ENCODE measurements around the gene RAB27B.

RAB27B gene

DNA sequence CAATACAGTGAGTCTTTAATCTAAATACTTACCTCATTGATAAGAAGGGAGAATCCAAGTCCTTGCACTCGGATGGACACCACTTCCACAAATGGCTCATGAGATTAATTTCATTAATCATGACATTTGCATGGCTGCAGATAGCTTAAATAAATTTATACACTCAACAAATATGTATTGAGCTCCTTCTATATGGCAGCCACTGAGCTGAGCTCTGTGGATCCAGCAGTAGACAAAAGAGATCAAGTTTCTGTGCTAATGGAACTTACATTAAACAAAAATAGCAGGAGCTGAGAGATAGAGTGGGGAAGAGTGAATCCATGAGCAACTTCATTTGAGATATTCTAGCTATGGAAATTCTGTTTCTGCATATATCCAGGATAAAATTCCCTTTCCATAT is 44.4 kb downstream of the RAB27B start:
- no peak for DNase-seq

DNA sequence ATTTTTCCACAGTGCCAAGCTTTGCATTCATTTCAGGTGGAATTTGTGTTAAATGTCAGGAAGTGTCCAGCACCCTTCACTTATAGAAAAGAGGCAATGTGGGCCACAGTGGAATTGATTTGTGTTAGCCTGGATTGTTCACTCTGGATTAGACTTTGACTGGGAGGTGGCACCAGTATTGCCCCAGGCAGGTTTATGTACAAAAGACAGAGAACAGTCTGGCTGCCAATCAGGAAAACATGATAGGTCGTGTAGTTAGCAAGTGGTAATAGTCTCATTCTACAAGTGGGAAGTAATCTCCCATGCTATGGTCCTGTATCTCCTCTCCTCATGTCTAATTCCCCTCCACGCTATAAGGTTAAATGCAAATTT is 45.6 kb downstream of the RAB27B start:
- no peak for DNase-seq

DNA sequence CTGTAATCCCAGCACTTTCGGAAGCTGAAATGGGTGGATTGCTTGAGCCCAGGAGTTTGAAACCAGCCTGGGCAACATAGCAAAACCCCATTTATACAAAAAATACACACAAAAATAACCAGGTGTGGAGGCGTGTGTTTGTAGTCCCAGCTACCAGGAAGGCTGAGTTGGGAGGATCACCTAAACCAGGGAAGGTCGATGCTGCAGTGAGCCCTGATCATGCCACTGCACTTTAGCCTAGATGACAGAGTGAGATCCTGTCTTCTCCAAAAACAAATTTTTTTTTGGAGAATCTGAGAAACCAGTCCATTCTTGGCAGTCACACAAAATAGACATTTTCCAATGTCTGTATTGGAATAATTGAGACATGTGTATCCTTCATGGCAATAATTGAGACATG is 46.8 kb downstream of the RAB27B start:
- DNase-seq = no peak

DNA sequence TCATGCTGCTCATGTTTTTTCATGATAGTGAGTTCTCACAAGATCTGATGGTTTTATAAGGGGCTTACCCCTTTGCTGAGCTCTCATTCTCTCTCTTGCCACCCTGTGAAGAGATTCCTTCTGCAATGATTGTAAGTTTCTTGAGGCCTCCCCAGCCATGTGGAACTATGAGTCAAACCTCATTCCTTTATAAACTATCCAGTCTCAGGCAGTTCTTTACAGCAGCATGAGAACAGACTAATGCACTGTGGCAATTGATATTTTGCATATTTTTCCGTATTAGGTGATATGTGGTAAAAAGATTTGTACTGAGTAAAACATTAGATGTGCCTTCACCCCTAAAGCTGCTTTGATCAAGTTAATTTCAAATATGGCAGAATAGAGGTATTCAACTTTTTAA is 48.8 kb downstream of the RAB27B start:
- no peak for DNase-seq

DNA sequence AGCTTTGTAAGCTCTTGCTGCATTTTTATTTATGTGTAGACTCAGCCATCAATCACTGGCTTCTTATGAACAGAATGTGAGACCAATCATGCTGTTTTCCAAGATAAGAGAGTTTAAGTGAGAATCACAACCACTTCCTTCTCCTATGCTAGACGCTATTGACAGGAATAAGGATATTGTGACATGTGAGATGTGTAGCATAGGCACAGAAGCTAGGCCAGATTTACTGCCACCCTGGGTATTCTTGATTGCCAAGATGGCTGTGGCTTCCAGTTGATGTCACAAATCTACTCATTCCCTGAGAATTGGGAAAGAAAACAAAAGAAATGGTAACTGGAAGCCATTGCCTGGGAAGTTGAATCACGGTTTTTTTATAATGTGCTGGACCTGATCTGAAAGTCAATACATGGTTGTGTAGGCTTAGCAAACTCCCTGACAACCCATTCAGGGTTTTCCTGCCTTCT is 49.9 kb downstream of the RAB27B start:
- no peak for DNase-seq

DNA sequence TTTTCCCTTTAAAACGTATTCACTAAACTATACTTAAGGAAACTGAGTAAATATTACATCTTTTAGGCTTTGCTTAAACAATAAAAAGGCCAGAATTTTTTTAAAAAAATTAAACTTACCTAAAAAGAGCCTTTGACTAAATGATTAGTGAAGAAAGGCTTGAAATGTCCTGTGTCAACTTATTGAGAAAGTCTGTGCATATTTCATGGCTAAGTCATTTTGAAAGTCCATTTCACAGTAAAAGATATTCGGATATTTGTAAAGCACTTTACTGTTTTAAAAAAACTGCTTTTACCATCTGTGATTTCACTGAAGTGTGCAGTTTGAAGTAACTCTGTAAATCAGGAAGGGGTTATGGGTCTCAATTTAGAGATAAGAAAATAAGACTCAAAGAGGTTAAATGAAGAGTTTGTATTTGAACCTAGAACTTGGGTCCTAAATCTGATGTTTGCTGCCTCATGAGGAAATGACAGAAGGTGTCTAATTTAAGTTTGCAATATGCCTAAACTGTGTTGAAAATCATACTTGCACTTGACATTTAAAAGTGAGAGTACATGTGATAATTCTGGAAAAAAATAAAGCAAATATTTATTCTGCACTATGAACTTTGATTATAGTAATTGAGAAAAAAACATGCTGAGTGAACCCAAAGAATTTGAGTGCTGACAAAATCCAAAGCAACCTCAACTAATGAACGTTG is 50.5 kb downstream of the RAB27B start:
- no peak for DNase-seq

DNA sequence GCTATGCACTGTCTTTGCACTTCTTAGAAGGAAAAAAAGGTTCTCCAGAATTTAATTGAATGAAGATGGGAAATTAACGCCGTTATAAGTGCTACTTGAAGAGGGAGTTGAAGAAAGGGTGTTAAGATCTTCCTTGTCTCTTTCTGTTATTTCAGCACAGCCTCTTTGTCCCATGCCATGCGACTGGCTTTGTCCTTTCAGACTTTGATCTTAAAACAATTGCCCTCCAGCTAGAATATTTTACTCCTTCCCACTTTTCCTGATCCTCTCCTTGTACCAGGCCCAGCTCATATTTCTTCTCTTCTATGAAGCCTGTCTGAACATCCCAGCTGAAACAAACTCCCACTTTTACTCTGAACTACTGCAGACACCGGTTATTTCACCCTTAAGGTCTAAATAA is 51.4 kb downstream of the RAB27B start:
- no peak for DNase-seq

DNA sequence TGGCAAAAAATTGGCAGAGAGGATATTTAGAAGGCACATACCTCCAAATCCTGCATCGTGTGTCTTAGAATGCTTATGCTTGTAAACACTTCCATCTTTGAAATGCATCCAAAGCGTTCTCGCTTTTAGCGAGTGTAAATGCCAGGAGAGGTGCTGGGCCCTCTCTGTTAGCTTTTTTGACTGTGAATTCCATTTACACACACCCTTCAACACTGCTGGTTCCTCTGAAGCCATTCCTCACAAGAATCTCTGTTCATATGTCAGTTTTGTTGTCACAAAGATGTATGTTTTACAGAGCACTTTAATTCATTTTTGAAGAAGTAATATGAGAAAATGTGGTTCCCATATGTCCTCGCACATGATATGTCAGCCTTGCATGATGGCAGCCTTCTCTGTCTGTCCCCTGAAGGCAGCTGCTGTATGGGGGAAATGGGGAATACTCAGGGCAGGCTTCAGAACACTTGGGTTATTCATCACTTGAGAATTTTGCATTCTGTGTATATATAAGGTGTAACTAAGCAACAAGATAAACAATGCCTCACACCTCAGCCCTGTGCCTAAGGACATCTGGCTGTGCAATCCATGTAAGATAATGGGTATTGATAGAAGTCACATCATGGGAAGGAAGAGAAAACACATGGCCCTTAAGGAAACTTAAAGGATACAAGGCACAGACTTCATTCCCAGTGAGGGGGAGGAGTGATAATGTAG is 52.3 kb downstream of the RAB27B start:
- DNase-seq = no peak

DNA sequence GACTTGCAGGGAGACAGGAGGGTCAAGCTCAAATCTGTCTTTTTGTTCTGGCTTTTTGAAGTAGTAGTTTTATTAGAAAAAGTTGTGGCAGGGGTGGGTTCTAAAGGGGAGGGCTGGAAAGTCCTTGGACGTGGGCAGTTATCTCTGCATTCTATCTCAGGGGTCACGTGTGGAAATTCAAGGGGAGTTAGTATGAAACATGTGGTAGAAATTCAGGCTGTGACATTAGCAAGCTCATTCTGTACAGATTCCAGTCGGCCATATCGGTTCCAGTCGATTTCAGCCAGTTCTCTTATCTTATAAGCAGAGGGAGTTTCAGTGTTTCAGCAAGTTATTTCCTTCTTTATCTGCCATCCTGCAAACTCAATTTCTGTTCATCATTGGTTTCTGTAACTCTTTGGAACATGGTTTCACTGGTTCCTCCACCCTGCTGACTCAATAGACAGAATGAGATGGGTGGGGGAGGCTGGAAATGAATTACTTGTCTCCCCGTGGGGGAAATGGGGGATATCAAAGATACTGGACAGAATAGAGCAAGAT is 53.0 kb downstream of the RAB27B start:
- DNase-seq = no peak

DNA sequence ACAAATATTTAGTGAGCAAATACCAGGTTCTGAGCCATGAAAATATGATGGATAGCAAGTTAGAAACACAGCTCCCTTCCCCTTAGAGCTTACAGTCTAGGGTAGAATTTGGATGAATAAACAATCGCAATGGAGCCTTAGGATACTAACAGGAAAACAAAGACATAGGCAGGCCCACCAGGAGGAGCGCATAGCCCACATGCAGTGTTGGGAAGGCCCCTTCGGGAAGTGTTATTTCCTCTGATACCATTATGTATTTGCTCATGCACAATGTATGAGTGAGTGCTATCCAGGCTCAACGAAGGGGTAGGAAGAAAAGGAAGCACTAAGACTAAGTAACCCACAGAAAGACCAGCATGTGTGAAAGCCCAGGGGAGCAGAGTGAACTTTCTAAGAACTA is 54.0 kb downstream of the RAB27B start:
- no peak for DNase-seq

DNA sequence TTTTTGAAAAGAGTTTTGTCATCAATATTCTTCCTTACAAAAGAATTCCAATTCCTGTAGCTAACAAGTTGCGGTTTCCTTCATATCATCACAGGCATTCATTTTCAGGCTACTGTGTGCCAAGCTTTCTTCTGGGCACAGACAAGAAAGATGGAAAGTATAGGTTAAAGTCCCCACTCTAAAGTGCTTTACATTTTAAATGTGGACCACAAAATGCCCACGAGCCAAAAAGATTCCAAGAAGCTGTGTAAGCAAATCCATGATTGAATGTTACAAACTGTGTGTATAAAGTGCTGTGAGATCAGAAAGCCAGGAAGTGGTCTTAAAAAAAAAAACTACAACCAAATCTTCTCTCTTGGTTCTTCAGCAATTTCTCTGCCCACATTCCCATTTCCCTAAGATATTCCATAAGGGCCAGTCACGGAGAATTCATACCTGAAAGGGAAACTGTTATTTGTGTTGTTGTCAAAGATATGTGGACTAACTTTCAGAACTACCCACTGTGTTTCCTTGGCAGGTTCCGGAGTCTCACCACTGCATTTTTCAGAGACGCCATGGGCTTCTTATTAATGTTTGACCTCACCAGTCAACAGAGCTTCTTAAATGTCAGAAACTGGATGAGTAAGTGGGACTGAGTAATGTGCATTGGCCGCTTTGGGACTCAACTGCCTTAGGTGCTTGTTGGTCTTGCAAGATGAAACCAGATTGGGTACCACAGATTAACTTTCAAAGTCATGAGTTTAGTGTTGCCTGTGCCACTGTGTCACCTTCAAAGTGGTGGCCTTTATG is 55.7 kb downstream of the RAB27B start:
- DNase-seq = no peak

DNA sequence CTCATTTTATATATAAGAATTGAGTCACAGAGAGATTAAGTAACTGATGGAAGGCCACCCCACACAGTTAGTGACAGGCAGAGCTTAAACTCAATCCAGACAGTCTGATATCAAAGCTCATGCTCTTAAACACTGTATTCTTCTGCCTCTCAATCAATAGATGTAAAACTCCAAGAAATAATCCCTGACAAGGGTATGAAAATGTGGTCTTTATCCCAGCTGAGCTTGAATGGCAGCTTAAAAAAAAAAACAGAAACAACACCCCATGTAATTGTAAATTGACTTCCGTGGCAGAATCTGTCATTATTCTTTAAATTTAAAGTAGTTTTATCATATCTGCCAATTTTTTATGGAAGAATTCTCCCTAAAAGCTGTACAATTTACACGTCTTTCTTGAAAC is 60.1 kb downstream of the RAB27B start:
- DNase-seq = no peak

DNA sequence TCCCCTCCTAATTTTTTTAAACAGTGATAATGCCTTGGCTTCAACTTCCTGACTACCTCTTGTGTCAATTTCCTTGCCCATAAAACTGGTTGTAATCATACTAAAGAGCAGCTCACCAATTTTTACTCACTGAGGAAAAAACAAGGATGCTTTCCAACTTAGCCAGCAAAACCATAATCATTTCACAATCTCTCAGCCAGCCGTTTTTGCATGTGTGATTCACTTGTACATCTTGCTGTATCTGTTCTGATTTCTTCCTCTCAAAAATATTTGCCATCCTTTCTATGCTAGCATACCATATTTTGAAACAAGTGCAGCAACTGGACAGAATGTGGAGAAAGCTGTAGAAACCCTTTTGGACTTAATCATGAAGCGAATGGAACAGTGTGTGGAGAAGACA is 60.7 kb downstream of the RAB27B start:
- no peak for DNase-seq

DNA sequence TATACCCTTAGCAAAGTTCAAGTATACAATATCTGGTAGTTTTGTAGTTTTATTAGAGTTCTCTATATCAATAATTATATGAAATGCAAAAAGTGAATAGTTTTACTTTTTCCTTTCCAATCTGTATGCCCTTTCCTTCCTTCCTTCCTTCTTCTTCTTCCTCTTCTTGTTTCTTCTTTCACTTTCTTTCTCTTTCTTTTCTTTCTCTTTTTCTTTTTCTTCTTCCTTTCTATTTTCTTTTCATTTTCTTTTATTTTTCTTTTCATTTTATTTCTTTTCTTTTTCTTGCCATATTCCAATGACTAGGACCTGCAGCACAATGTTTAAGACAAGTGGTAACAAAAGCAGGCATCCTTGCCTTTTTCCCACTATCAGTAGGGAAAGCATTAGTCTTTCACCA is 71.2 kb downstream of the RAB27B start:
- DNase-seq = no peak

DNA sequence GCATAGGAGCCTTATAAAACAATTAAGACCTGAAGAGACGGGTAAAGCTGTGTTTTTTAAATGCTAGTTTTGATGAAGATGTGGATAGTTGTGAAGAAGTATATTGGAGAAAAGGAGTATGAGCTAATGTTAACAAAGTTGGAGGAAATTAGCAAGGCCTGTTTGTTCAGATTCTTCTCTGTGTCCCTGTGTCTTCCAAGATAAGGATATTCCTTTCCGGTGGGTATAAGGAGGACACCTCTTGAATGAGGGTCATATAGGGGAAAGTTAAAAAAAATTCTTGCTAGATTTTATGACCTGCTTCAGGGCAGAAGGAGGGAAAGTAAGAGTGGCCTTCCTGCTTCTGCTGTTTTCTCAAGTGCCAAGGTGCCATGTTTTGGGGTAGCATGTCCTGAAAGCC is 72.0 kb downstream of the RAB27B start:
- DNase-seq = no peak

DNA sequence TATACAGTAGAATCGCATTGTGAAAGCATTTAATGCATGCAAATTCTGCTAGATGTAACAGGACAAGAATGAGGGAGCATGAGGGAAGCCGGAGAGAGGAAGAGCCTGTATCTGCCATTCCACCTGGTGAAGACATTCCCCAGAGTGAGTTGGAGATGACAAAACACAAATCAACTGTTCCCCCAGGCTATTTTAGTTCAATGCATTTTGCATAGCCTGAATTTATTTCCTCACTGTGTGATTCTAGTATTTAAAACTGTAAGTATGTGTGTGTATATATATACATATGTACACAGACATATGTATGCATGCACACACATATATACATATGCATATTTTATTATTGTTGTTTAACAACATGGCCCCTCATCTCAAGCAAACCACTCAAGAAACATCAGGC is 76.3 kb downstream of the RAB27B start:
- no peak for DNase-seq

DNA sequence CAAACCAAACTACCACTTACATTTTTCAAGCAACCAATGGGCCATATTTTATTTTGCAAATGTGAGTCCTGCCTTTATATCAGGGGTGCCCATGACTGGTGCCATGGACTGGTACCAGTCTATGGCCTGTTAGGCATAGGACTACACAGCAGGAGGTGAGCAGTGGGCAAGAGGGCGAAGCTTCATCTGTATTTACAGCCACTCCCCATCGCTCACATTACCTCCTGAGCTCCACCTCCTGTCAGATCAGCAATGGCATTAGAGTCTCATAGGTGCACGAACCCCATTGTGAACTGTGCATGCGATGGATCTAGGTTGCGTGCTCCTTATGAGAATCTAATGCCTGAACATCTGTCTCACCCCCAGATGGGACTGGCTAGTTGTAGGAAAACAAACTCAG is 77.4 kb downstream of the RAB27B start:
- no peak for DNase-seq

DNA sequence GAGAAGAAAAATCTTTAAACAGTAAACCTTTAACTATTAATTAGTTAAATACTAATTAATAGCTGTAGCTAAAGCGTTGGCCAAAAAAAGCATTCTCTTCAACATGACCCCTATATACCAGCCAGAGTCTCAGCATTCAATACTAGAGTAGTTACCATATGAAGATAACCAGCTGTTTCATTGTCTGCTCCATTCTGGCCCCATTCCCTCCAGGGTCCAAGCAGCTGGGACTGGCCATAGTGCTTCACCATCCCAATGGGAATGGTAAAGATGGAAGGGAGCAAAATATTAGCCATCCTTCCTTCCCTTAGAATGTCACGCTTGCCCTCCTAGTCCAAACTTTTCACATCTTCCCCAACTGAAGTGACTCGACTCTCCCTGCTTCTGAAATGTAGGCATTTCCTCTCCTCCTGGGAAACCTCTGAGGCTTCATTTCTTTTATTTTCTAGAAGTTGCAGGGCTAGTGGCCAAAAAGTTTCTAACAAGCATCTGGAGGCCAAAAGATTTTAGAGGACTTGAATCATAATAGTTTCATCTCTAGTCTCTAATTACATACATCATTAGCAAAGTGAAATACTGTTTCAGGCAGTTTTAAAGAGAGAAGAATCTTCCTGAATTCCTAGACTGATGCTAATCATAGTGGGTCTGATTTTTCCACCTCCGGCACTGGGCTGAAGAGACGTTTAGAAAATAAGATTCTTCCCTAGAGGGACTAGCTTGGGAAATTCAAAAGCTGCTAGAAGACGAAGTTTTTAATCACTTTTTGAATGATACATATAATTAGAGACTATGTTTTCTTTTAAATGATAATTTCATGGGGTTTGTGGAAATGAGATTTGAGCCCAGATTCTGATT is 78.3 kb downstream of the RAB27B start:
- no peak for DNase-seq

DNA sequence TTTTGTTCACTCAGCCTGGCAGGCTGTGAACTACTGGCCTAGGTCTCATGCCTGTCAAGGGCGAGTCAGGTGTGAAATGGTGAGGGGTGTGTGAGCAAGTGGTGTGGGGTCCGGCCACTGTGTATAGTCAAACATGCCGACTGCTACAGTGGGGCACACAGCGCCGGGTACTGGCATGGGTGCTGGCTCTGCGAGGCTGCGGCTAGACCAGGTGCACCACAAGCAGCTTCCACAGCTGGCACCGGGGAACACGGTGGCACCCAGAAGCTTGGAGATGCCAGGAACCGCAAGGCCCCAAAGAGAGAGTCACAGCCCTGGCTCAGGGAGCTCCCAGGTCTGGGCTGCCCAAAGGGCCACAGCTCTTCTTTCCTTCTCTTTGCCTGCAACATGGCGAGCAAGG is 81.3 kb downstream of the RAB27B start:
- DNase-seq = no peak

DNA sequence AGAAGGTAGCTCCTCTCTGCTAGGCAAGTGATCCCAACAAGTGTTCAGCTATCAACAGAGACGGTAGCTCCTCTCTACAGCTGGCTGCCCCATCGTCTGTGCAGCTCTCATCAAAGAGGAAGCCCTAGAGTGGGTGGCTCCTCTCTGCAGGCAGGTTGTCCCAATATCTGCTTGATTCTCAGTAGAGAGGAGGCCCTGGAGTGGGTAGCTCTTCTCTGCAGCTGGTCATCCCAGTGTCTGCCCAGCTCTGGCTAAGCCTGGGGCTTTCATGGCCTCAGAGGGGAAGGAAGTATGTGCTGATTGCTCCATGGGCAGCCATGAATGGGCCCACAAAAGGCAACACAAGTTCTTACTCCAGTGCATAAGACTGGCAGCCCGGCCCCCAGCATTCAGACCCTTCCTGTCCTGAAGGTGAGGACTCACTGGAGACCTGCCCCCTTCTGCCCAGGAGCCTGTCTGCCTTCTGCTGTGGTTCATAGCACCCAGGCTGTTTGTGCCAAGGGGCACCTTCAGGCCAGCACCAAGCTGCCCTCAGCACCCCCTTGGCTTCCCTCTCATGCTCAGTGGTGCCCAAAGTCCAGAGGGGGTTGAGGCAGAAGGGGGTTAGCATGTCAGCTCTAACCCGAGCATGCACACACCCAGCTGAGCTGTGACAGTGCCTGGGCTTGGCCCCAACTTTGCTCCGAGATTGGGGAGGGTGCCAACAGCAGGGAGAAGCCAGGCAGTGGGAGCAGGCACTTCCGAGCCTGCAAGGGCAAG is 82.1 kb downstream of the RAB27B start:
- no peak for DNase-seq

DNA sequence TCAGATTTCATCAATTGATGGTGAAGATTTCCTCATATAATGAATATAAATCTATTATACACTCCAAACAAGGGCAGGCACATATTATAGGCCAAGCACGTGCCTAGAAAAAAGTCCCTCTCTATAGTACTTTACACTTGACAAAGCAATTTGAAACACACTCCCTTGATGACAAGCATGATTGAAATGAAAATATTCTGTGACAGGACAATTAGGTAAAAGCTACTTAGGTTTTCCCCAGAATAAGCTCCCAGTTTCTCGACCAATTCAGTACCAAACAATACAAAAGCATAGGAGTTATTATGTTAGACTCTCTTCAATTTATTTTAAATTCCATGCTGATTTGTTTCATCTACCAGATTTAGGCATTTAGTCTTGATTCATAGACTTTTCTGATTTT is 83.3 kb downstream of the RAB27B start:
- DNase-seq = no peak

DNA sequence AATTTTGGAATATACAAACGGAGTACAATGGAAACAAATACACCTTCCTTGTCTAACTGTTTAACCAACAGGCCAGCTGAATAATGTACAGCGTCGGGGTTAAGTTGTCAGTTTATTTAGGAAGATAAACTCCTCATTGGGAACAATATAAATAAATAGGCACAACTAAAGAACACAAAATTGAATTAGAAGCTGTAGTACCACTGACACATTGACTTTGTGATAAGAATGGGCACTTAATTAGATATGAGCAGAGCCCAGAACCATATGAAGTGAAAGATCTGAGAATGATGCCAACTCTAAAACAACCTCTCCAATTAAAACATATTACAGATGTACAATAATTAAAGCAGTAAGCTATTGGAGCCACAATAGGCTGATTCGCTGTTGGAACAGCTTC is 86.5 kb downstream of the RAB27B start:
- no peak for DNase-seq

All from NCI-H2081 (cell line).